ENCODE data around the gene CTNNB1.

DNA sequence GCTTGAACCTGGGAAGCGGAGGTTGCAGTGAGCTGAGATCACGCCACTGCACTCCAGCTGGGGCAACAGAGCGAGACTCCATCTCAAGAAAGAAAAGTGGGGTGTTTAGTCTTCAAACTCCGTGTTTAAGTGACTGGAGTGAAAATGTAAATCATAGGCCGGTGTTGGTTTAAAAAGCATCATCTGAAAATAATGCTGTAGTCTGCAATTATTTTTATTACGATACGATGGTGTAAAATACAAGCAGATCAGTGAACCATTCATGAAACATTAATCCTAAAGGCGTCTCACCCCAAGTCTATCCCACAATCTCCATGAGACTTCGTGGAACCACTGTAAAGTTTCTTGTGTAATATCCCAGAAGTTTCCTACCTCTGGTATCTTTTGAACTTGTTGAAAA, 6.3 kb downstream of the CTNNB1 start:
- TF ChIP-seq, protein P1, sequence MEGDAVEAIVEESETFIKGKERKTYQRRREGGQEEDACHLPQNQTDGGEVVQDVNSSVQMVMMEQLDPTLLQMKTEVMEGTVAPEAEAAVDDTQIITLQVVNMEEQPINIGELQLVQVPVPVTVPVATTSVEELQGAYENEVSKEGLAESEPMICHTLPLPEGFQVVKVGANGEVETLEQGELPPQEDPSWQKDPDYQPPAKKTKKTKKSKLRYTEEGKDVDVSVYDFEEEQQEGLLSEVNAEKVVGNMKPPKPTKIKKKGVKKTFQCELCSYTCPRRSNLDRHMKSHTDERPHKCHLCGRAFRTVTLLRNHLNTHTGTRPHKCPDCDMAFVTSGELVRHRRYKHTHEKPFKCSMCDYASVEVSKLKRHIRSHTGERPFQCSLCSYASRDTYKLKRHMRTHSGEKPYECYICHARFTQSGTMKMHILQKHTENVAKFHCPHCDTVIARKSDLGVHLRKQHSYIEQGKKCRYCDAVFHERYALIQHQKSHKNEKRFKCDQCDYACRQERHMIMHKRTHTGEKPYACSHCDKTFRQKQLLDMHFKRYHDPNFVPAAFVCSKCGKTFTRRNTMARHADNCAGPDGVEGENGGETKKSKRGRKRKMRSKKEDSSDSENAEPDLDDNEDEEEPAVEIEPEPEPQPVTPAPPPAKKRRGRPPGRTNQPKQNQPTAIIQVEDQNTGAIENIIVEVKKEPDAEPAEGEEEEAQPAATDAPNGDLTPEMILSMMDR (conservative IDR thresholded peaks at IDR 0.05; ENCODE audit: low read depth, low read length), result no peak
- TF ChIP-seq EZH2 (IDR thresholded peaks at IDR 0.05; ENCODE audit: borderline replicate concordance, low read depth, low read length, poor library complexity, severe bottlenecking), result no peak
